H1 (cell line): ENCODE data around the gene ANXA6. TPM values are rescaled to one million over a fixed set of nuclear protein-coding genes. Genes with fewer than 3 reads are reported as not detected.

ENCODE experiments used
- CTCF ChIA-PET: fragments of 300-600 bp; sonication (Branson Sonifier 250); formaldehyde crosslinking; loops from one replicate; lab custom pipeline; 2021; ENCODE audit not compliant: partially characterized antibody; lab: Charles Lee
- POLR2A ChIA-PET: fragments of 300-600 bp; sonication (Branson Sonifier 250); formaldehyde crosslinking; loops from one replicate; lab custom pipeline; 2021; ENCODE audit warnings: inconsistent platforms; ENCODE audit not compliant: partially characterized antibody; lab: Charles Lee
- DNase-seq, 2 experiments: peaks; one replicate each; pipeline versions ENCODE4 v3.0.0 to v3.0.0-alpha.2; 2010 to 2022; ENCODE audit warnings: low spot score in 2 of 2, low read depth in 1 of 2, mixed read lengths in 1 of 2
- FAIRE-seq: peaks from 2 replicates; lab custom pipeline; 2011; peaks lifted over from hg19 to GRCh38; lab: Jason Lieb, UNC
- H2AFZ ChIP-seq: 2 replicates; pipeline ENCODE4 v1.8.1; 2012; ENCODE audit warnings: low read length, inconsistent platforms
- H2AK5ac ChIP-seq: 2 replicates; pipeline ENCODE4 v1.6.1; 2013; ENCODE audit warnings: low read depth, low read length
- H2BK120ac ChIP-seq: replicated peaks from 2 replicates; pipeline ENCODE3; 2013; ENCODE audit warnings: low read depth, low read length, inconsistent platforms
- H2BK12ac ChIP-seq: 2 replicates; pipeline ENCODE4 v1.6.1; 2013; ENCODE audit warnings: low read depth, low read length
- H2BK15ac ChIP-seq: 2 replicates; pipeline ENCODE4 v1.6.1; 2013; ENCODE audit warnings: low read length
- H2BK20ac ChIP-seq: 2 replicates; pipeline ENCODE4 v1.6.1; 2013; ENCODE audit warnings: low read length
- H2BK5ac ChIP-seq: 2 replicates; pipeline ENCODE4 v1.6.1; 2013; ENCODE audit warnings: low read depth, low read length
- H3K14ac ChIP-seq: 2 replicates; pipeline ENCODE4 v1.6.1; 2013; ENCODE audit warnings: inconsistent platforms; ENCODE audit not compliant: insufficient read length
- H3K18ac ChIP-seq: 2 replicates; pipeline ENCODE4 v1.6.1; 2013; ENCODE audit warnings: low read length; ENCODE audit errors: extremely low read depth
- H3K23ac ChIP-seq: 2 replicates; pipeline ENCODE4 v1.6.1; 2013; ENCODE audit warnings: inconsistent platforms; ENCODE audit not compliant: insufficient read length
- H3K23me2 ChIP-seq: 2 replicates; pipeline ENCODE4 v1.6.1; 2013; ENCODE audit warnings: low read depth, low read length
- H3K27ac ChIP-seq: 2 replicates; pipeline ENCODE4 v1.6.1; 2011; ENCODE audit warnings: low read depth, low read length, inconsistent platforms
- H3K27me3 ChIP-seq, 4 experiments: replicated peaks in 1 of 4; 1 replicate in 1 of 4; 2 replicates in 3 of 4; pipeline versions ENCODE4 v1.6.1 to v1.8.1; 2011 to 2013; ENCODE audit warnings: low read length in 3 of 4, mild to moderate bottlenecking in 3 of 4, inconsistent platforms in 2 of 4, mixed read lengths in 2 of 4, moderate library complexity in 1 of 4; ENCODE audit not compliant: control insufficient read depth in 3 of 4, insufficient read depth in 3 of 4; ENCODE audit errors: extremely low read depth in 1 of 4
- H3K36me3 ChIP-seq, 4 experiments: 2 replicates each; pipeline versions ENCODE4 v1.6.1 to v1.8.1; 2011 to 2013; ENCODE audit warnings: mild to moderate bottlenecking in 4 of 4, low read length in 3 of 4, moderate library complexity in 2 of 4, control low read depth in 1 of 4, inconsistent platforms in 1 of 4; ENCODE audit not compliant: insufficient read depth in 4 of 4, control insufficient read depth in 2 of 4
- H3K4ac ChIP-seq: replicated peaks from 2 replicates; pipeline ENCODE3; 2013; ENCODE audit warnings: low read length, low read depth, mixed read lengths, inconsistent platforms; ENCODE audit not compliant: insufficient read length
- H3K4me1 ChIP-seq, 4 experiments: replicated peaks in 1 of 4; 1 replicate in 1 of 4; 2 replicates in 3 of 4; pipeline versions ENCODE4 v1.6.1 to v1.8.1; 2011 to 2013; ENCODE audit warnings: low read length in 3 of 4, inconsistent platforms in 2 of 4, mixed read lengths in 1 of 4; ENCODE audit not compliant: insufficient read depth in 4 of 4, control insufficient read depth in 3 of 4
- H3K4me2 ChIP-seq, 2 experiments: 2 replicates each; pipeline versions ENCODE4 v1.6.1 to v1.8.1; 2011 to 2013; ENCODE audit warnings: low read depth in 2 of 2, low read length in 2 of 2, control low read depth in 1 of 2, inconsistent platforms in 1 of 2, mild to moderate bottlenecking in 1 of 2; ENCODE audit not compliant: insufficient read depth in 1 of 2
- H3K4me3 ChIP-seq, 4 experiments: fragments of 200-600, 300-600 bp in 1 of 4; sonication (generic), shearing (Covaris generic), sonication (Bioruptor Twin) in 1 of 4; 2 replicates each; pipeline versions ENCODE4 v1.5.1 to v1.8.1; 2011 to 2016; ENCODE audit warnings: low read length in 4 of 4, low read depth in 3 of 4, control low read depth in 2 of 4, inconsistent platforms in 2 of 4, mild to moderate bottlenecking in 2 of 4, mixed read lengths in 1 of 4, moderate library complexity in 1 of 4; ENCODE audit not compliant: insufficient read depth in 2 of 4; ENCODE audit errors: extremely low read depth in 1 of 4
- H3K56ac ChIP-seq: replicated peaks from 2 replicates; pipeline ENCODE3; 2013; ENCODE audit warnings: low read depth, mild to moderate bottlenecking, mixed read lengths, low read length, inconsistent platforms; ENCODE audit not compliant: insufficient read length
- H3K79me1 ChIP-seq: 2 replicates; pipeline ENCODE4 v1.6.1; 2013; ENCODE audit warnings: low read depth, low read length, control low read depth
- H3K79me2 ChIP-seq, 2 experiments: 2 replicates each; pipeline versions ENCODE4 v1.6.1 to v1.8.1; 2012 to 2013; ENCODE audit warnings: low read length in 2 of 2, mild to moderate bottlenecking in 2 of 2, inconsistent platforms in 1 of 2; ENCODE audit not compliant: insufficient read depth in 2 of 2, control insufficient read depth in 1 of 2
- H3K9ac ChIP-seq, 4 experiments: replicated peaks in 1 of 4; 1 replicate in 1 of 4; 2 replicates in 3 of 4; pipeline versions ENCODE4 v1.6.1 to v1.8.1; 2011 to 2013; ENCODE audit warnings: low read depth in 3 of 4, low read length in 3 of 4, control low read depth in 2 of 4, mild to moderate bottlenecking in 2 of 4, moderate library complexity in 2 of 4, inconsistent platforms in 1 of 4; ENCODE audit errors: extremely low read depth in 1 of 4
- H3K9me3 ChIP-seq, 2 experiments: 2 replicates each; pipeline versions ENCODE4 v1.6.1 to v1.8.1; 2012 to 2013; ENCODE audit warnings: mild to moderate bottlenecking in 2 of 2, moderate library complexity in 2 of 2, control low read depth in 1 of 2, inconsistent platforms in 1 of 2, low read depth in 1 of 2, low read length in 1 of 2, mixed read lengths in 1 of 2; ENCODE audit not compliant: insufficient read depth in 2 of 2
- H4K20me1 ChIP-seq, 2 experiments: replicated peaks in 1 of 2; 2 replicates each; pipeline versions ENCODE3 to v1.8.1; 2011 to 2013; ENCODE audit warnings: inconsistent platforms in 2 of 2, low read length in 2 of 2, mild to moderate bottlenecking in 1 of 2; ENCODE audit not compliant: insufficient read depth in 2 of 2, control insufficient read depth in 1 of 2
- H4K5ac ChIP-seq: 2 replicates; pipeline ENCODE4 v1.6.1; 2013; ENCODE audit warnings: low read length, low read depth, mixed read lengths, inconsistent platforms; ENCODE audit not compliant: insufficient read length
- H4K8ac ChIP-seq: 2 replicates; pipeline ENCODE4 v1.8.0; 2013; ENCODE audit warnings: mild to moderate bottlenecking, moderate library complexity, low read length, inconsistent platforms; ENCODE audit not compliant: insufficient read depth; ENCODE audit errors: extremely low read depth
- H4K91ac ChIP-seq: replicated peaks from 2 replicates; pipeline ENCODE3; 2013; ENCODE audit warnings: low read length, mixed read lengths, inconsistent platforms; ENCODE audit not compliant: insufficient read length
- HDAC2 ChIP-seq, 2 experiments: fragments of 300-600 bp in 1 of 2; sonication (generic) in 1 of 2; IDR thresholded peaks; 2 replicates each; pipeline ENCODE4 v1.6.1; 2011 to 2012; ENCODE audit warnings: low read depth in 2 of 2, low read length in 2 of 2, mild to moderate bottlenecking in 2 of 2, moderate library complexity in 2 of 2, borderline replicate concordance in 1 of 2, inconsistent platforms in 1 of 2
- KDM4A ChIP-seq: IDR thresholded peaks from one replicate; pipeline ENCODE4 v1.7.1; 2012; ENCODE audit warnings: low read depth, mild to moderate bottlenecking, moderate library complexity, low read length, inconsistent platforms; ENCODE audit not compliant: severe bottlenecking
- RNF2 ChIP-seq: fragments of 200-900, 300-1000 bp; sonication (generic); IDR thresholded peaks from 2 replicates; pipeline ENCODE4 v1.7.1; 2016; ENCODE audit warnings: borderline replicate concordance, low read depth, mild to moderate bottlenecking, antibody characterized with exemption, low read length; ENCODE audit not compliant: poor library complexity, severe bottlenecking; ENCODE audit errors: missing control alignments
- SAP30 ChIP-seq: fragments of 300-600 bp; sonication (generic); IDR thresholded peaks from 2 replicates; pipeline ENCODE4 v1.7.1; 2012; ENCODE audit warnings: low read length, moderate library complexity, mild to moderate bottlenecking, inconsistent platforms; ENCODE audit not compliant: insufficient read depth, insufficient replicate concordance
- SIRT6 ChIP-seq: IDR thresholded peaks from one replicate; pipeline ENCODE4 v1.7.1; 2012; ENCODE audit warnings: low read length, inconsistent platforms
- SUZ12 ChIP-seq: fragments of 200-600 bp; sonication (generic); IDR thresholded peaks from 2 replicates; pipeline ENCODE4 v1.6.1; 2012; ENCODE audit warnings: mild to moderate bottlenecking, inconsistent platforms, low read length, moderate library complexity, mixed read lengths
- TAF1 ChIP-seq: IDR thresholded peaks from 2 replicates; pipeline ENCODE4 v1.6.1; 2011; ENCODE audit warnings: mild to moderate bottlenecking, low read depth, low read length
- WGBS, 2 experiments: shearing (Covaris generic) in 1 of 2; methylation state at CpG; one replicate each; pipeline versions ENCODE4 v1.1.6 to v1.1.7; 2013 to 2015; ENCODE audit warnings: low lambda C conversion rate in 2 of 2, mixed read lengths in 2 of 2, inconsistent platforms in 1 of 2, low coverage in 1 of 2, missing lambda C conversion rate in 1 of 2; ENCODE audit not compliant: insufficient replicate concordance in 2 of 2, insufficient coverage in 1 of 2, insufficient read length in 1 of 2; ENCODE audit errors: extremely low coverage in 1 of 2, missing lambda C conversion rate in 1 of 2; 5-methylcytosine and 5-hydroxymethylcytosine counted together
- polyA plus RNA-seq, 7 experiments: library from polyadenylated mRNA; depleted of rRNA in 3 of 7; stranded (reverse) in 5 of 7; unstranded in 2 of 7; fragments of >200 nt in 5 of 7; fragments of 200-250 nt in 2 of 7; gene quantifications; 1 replicate in 5 of 7; 2 replicates in 1 of 7; 4 replicates in 1 of 7; pipeline versions ENCODE4 v1.2.1 to v1.2.3, GENCODE V29; 2011 to 2013; ENCODE audit warnings: missing spikeins in 2 of 7, mixed read lengths in 2 of 7
- total RNA-seq: library from RNA; stranded (reverse); fragmentation: NEBNext Ultra II Directional; extraction: Animal tissue kit (Norgen Biotek cat#: 25700); gene quantifications from 2 replicates; pipeline ENCODE4 v1.2.1, GENCODE V29; 2021

ANXA6 gene
- total and polyA plus RNA-seq, 2 of the 8 experiments (the other 6 are each of a cell fraction or from before 2014, with no cell fraction given), result 61.3 to 78.6 TPM

GRCh38 chr5:151110122-151110681 is 47.4 kb downstream of the ANXA6 start:
- H3K56ac ChIP-seq, result no peak overlapping the region
- H3K14ac ChIP-seq, result no peak overlapping the region
- no peak overlapping the region for H3K4ac ChIP-seq
- H3K36me3 ChIP-seq, result peaks cover 0 to 15% (median 7%) of the 10 kb centered on the region in 4 experiments; a peak in 4 of 8 replicates
- H3K27ac ChIP-seq, result no peak overlapping the region
- no peak overlapping the region for H2AFZ ChIP-seq
- H3K23ac ChIP-seq, result no peak overlapping the region
- H2BK20ac ChIP-seq, result no peak overlapping the region
- no peak for FAIRE-seq
- POLR2A ChIA-PET, result no interaction called here
- no peaks in the 10 kb centered on the region for H3K4me1 ChIP-seq
- no peak overlapping the region for H3K4me2 ChIP-seq
- peaks cover 3% of the 10 kb centered on the region; the same call in 1 of the 2 replicates for H3K23me2 ChIP-seq
- H3K4me3 ChIP-seq, result no peak overlapping the region
- H2BK120ac ChIP-seq, result no peak overlapping the region
- CTCF ChIA-PET, result interaction anchor here (0.7 to 39.8 kb wide), 10 partner anchors 8 to 80 kb away, joined by 3 to 810 read pairs (median 9); partner anchors contain the start of gene ANXA6
- no peak overlapping the region for H4K91ac ChIP-seq
- H3K79me1 ChIP-seq, result no peaks in the 10 kb centered on the region
- TF ChIP-seq RNF2, result no peak
- no peak for TF ChIP-seq HDAC2 (IDR thresholded peaks at IDR 0.05; ENCODE audit: borderline replicate concordance in 1 of 2, low read depth in 2 of 2, low read length in 2 of 2)
- TF ChIP-seq SAP30, result no peak
- no peak for TF ChIP-seq SUZ12
- TF ChIP-seq TAF1, result no peak
- TF ChIP-seq SIRT6, result no peak
- no peak for TF ChIP-seq KDM4A
- no peak overlapping the region for H2BK12ac ChIP-seq
- WGBS, 2 experiments, result 86% methylated on average over 11 of the region's 11 CpGs; no CpG with 5 or more reads in 1 of the 2 experiments
- no peaks in the 10 kb centered on the region for H3K79me2 ChIP-seq
- peaks cover 2 to 4% of the 10 kb centered on the region in 2 experiments for H4K20me1 ChIP-seq
- no peak overlapping the region for H2BK15ac ChIP-seq
- no peak overlapping the region for H3K9ac ChIP-seq
- no peak overlapping the region for H2AK5ac ChIP-seq
- no peaks in the 10 kb centered on the region; a peak in 1 of 7 replicates for H3K27me3 ChIP-seq
- H3K9me3 ChIP-seq, result no peaks in the 10 kb centered on the region
- no peak overlapping the region for H4K5ac ChIP-seq
- no peak overlapping the region for H4K8ac ChIP-seq
- H2BK5ac ChIP-seq, result no peak overlapping the region
- DNase-seq, result no peak
- H3K18ac ChIP-seq, result no peak overlapping the region
